Stimulated activated CD8-positive, alpha-beta memory T cell treated with anti-CD3 and anti-CD28 coated beads, Interleukin-2, amount 100 ng/mL, for 48 hours (primary cell): ENCODE data around the gene C13orf46.
"Not testable (repeated sequence)": the region's sequence is repeated elsewhere in the genome, so short reads cannot be mapped to it uniquely, and the experiment has no call there.

Experiments used
- DNase-seq, 2 donors: peaks; one replicate each; pipeline ENCODE4 v3.0.0-alpha.2; 2020; ENCODE audit warnings: low read depth in 2 of 2

The C13orf46 gene

DNA sequence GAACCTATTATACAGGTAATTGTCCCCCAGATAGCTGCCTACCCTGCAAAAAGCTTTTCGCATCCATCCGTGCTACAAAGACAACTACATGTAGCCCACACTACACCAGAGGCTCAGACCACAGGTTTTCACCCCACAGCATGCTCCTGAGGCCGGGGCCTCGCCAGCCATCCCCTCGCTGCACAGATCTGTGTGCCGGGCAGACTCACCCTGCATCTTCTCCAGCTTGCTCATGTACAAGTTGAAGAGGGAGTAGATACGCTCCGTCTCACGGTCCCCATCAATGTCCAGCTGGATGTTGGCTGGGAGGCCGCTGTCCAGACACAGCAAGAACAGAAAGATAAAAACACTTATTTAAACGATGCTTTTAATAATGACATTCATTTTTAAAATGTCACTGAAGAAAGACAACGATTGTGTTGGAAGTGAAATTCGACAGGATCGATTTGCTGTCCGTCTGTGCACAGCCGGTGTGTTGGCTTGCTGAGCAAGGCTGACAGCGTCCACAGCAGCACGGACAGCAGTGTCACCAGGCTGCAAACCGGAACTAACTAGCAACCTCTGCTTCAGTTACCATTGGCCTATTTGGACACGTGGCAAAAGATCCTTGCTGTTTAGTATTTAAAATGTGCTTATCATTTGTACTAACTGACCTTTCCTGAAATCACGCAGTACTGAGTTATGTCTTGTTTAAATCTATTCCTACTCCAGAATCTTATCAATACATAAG lies 18.6 kb upstream of the C13orf46 start:
- no peak for DNase-seq

DNA sequence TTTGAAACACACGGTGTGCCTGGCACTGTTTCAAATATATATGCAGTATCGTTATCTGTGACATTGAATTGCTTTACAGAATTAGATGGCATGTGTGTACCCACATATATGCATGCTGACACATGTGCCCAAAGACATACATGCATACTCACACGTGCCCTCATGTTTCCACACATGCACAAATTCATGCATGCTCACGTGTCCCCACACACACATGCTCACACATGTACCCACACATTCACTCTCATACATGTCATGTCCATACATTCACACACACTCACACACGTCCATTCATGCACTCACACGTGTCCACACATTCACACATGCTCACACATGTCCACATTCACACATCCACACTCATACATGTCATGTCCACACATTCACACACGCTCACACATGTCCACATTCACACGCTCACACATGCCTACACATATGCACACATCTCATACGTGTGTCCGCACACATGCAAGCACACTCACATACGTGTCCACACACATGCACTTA lies 17.9 kb upstream of the C13orf46 start:
- no peak for DNase-seq

- DNase-seq, result no peak
Measured at GRCh38 chr13:113991191-113991669, 17.4 kb upstream of the C13orf46 start.

DNA sequence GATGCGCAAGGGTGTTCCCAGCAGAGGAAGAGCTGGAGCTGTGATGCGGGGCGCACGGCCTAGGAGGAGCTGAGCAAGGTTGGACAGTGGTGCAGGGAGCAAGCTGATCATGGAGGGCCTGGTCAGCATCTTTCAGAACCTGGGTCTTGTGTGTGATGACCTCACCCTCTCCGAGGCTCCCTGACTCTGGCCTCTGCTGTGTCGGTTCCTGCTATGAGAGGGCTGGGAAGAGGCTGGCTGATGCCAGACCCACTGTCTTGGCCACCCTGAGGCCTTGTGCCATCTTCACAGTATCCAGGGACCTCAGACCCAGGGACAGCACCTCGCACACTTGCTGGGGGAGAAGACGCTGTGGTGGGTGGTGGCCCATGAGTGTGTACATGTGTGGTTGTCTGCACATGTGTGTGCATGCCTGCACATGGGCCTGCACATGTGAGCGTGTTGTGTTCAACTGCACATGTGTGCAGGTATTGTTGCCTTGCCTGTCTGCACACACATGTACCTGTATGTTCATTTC lies 16.5 kb upstream of the C13orf46 start:
- DNase-seq, result no peak

- DNase-seq, result no peak
Measured at GRCh38 chr13:113989585-113990300, 15.9 kb upstream of the C13orf46 start.

GRCh38 chr13:113988859-113989258 lies 15.0 kb upstream of the C13orf46 start:
- DNase-seq, result not testable (repeated sequence)

DNA sequence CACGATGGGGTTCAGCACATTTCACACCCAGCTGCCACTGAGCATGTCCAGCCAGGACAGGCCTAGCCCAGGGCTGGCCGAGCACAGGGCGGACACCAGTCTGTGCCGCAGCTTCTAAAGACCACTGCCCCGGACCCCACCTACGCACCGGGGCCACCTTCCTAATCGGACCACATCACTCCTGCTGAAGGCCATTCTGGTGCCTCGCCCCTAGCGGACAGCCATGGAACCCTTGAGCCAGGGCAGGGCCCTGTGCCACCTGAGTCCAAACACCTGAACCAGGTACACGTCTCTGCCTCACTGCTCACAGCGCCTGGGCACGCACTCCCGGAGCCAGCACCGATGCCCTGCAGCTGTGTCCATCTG lies 8.4 kb upstream of the C13orf46 start:
- no peak for DNase-seq

DNA sequence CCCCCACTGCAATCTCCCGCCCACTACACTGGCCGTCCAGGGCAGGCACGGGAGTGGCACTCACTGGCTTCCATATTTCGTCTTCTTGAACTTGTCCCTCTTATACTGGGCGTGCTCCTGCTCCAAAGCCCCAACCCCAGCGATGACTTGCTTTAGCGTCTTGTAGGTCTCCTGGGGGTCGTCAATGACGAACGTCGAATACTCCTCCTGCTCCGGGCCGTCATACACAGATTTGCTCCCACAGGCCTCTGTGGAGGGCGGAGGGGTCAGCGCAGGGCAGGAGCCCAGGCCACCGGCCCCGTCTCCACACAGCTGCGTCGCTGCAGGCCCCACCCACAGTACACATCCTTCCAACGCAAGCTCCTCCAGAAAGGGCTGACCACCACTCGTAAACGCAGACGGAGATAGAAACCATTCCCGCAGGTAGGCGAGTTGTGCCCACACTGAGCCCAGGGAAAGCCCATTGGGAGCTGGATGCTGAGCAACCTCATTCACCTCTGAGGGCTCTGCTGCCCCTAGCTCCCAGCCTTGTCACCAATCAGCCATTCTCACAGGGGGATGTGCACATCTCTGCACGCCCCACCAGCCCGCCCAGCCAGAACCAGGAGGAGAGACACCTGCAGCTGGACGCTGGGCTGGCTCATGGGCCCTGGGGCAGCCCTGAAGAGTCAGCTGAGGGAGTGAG lies 7.9 kb upstream of the C13orf46 start:
- no peak for DNase-seq

GRCh38 chr13:113981194-113981605 lies 7.3 kb upstream of the C13orf46 start:
- DNase-seq, result no peak

GRCh38 chr13:113980489-113981064 lies 6.7 kb upstream of the C13orf46 start:
- DNase-seq, result no peak

- DNase-seq, result no peak
Measured at GRCh38 chr13:113979791-113980471, 6.1 kb upstream of the C13orf46 start.

GRCh38 chr13:113978741-113979481 lies 5.0 kb upstream of the C13orf46 start:
- no peak for DNase-seq

DNA sequence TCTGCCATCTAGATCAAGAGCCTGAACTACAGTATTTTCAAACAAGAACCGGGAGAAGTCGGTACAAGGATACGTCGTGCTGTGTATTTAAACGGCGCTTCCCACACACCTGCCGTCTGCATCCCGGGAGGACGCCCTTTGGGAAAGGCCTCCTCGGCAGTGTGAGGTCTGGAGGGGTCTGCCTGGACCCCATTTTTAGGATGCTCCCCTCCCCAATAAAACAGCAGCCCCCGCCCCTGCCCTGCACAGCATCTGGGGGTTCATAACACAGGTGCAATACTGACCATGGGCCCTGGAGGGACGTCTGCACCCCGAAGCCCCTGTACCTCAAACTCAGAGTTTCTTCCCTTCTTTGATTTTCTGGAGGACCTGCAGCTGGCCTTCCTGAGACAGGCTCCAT lies 4.1 kb upstream of the C13orf46 start:
- no peak for DNase-seq

DNA sequence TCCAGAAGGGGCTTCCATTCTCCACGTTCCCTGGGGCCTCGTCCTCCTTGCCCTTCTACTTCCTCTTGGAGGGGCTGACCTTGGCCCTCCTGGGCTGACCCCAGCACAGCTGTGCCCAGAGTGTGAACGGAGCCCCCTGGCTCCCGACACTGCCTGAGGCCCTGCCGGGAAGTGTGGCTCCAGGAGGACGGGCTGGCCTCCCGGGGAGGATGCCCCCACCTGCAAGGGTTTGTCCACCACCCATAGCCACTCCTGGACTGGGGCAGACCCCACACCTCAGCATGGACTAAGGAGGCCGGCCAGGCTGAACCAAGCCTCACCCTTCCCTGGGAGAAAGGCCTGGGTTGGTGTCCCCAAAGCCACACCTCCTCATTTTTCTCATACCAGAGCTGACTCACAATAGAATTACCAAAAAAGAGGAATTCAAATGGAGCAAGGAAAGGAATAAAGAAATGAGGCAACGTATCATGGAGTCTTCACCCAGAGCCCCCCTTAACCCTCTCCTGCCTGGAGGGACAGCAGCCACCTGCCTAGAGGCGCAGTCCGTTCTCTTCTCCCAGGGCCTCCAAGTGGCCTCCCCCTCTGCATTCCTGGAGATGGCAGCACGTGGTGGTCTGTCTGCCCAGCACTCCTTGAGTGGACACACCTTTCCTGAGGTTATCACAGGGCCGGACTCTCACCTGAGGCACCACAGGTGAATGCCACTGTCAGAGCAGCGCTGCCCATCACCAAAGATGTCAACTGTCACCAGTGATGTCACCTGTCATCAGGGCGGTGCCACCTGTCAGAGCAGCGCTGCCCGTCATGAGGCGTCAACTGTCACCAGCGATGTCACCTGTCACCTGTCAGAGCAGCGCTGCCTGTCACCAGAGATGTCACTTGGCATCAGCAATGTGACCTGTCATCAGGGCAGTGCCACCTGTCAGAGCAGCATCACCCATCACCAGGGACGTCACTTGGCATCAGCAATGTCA lies 3.1 kb upstream of the C13orf46 start:
- no peak for DNase-seq

DNA sequence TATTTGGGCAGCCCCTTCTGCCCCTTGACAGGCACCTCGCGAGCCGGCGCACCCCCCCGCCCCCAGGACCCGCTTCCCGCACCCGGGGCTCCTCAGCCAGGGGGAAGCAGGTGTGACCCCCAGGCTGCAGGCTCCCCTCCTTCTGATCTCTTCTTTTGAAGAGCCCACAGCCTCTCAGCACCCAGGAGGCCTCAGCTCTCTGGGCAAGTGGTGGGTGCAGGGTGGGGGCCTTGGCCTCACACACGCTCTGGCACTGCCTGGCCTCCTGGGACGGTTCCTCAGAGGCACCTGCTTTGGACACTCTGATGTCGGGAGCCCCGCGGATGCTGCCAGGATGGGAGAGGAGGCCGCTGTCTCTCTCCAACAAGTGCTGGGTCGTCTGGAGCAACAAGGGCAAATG lies 1.5 kb upstream of the C13orf46 start:
- DNase-seq, result no peak

- DNase-seq, result no peak
Measured at GRCh38 chr13:113974304-113975281, 717 bp upstream of the C13orf46 start.

GRCh38 chr13:113972451-113973217 lies 1.2 kb downstream of the C13orf46 start:
- DNase-seq, result no peak
